Activated T-helper 9 cell treated with anti-CD3 and anti-CD28 coated beads, Interleukin-2, amount 50 U/mL, for 16 hours (primary cell): ENCODE data around the gene PLK1.
"Not testable (repeated sequence)": the region's sequence is repeated elsewhere in the genome, so short reads cannot be mapped to it uniquely, and the experiment has no call there.

ENCODE experiments used
- DNase-seq: peaks from one replicate; pipeline ENCODE4 v3.0.0-alpha.2; 2020; ENCODE audit warnings: low read depth

The PLK1 gene

DNA sequence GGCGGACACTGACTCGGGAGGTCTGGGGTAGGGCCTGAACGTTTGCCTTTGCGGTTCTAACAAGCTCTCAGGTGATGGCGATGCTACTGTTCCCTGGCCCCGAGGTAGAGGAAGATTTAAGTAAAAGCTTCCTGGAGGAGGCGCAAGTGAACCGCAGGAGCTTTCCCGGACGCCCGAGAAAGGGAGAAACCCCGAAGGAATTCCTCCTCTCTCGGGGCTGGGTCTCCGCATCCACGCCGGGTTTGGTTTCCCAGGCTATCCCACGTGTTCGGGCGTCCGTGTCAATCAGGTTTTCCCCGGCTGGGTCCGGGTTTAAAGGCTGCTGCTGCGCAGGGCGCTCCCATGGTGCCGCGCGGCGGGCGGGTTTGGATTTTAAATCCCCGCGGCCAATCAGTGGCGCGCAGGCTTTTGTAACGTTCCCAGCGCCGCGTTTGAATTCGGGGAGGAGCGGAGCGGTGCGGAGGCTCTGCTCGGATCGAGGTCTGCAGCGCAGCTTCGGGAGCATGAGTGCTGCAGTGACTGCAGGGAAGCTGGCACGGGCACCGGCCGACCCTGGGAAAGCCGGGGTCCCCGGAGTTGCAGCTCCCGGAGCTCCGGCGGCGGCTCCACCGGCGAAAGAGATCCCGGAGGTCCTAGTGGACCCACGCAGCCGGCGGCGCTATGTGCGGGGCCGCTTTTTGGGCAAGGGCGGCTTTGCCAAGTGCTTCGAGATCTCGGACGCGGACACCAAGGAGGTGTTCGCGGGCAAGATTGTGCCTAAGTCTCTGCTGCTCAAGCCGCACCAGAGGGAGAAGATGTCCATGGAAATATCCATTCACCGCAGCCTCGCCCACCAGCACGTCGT is at the start of gene PLK1:
Gene PLK1 (plus strand): TSS at position 460 of the 844 bp plus-strand sequence. CDS start 44 bp downstream, at position 504.
- peak; percentile 53 for DNase-seq

DNA sequence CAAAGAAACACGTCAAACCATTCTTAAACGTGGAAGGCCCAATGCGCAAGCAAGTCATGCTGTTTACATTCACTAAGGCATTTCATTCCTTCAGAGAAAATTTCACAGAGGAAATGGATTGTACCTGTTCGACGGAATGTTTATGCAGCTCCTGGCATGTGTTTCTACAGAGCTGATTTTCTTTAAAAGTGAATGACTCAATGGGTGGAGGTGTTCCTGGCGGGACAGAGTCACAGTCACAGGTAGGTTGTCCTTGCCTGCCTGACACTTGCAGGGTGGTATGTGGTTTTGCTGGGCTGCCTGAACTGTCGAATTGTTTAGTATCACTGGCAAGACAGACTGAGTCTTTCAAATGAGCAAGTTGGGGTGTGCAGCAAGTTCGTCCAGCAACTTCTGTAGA is 49.2 kb upstream of the PLK1 start:
- DNase-seq: no peak

DNA sequence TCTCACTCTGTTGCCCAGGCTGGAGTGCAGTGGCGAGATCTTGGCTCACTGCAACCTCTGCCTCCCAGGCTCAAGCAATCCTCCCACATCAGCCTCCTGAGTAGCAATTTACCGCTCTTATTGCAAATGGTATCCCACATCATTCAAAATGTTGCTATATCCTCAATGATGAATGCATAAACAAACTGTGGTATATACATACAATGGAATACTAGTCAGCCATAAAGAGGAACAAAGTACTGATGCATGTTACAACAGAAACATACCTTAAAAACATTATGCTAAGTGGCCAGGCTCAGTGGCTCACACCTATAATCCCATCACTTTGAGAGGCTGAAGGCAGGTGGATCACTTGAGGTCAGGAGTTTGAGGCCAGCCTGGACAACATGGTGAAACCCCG is 46.8 kb upstream of the PLK1 start:
- not testable (repeated sequence) for DNase-seq

DNA sequence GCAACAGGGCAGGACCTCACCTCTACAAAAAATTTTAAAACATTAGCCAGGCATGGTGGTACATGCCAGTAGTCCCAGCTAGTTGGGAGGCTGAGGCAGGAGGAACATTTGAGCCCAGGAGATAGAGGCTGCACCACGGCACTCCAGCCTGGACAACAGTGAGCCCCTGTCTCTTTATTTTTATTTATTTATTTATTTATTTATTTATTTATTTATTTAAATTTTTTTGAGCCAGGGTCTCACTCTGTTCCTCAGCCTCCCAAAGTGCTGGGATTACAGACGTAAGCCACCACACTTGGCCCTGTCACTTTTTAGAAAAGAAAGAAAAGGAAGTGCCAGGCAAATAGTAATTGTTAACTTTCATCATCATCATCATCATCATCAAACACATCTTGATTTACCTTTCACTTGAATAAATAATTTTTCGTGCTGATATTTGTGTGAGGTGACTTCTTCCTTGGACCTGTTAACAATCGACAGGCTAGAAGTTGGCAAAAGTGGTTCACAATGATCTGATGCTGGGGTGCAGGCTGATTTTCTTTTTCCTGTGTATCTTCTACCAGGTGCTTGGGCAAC is 44.1 kb upstream of the PLK1 start:
- DNase-seq: no peak

DNA sequence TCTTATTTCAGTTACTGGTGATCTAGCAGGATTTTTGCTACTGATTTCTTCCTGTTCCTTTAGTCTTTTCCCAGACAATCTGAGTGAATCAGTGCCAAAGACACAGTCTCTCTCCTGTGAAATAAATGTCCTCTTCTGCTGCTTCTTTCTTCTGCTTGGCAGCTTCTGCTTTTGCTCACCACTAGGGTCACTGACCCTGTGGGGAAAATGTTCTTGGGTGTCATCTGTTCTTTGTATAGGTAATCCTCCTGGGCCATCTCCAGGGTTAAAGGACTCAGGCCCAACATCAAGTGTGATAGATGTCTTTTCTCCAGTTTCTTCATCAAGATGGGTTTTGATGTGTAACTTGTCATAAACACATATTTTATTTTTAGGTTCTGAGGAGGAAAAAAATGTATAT is 42.7 kb upstream of the PLK1 start:
- DNase-seq: no peak

DNA sequence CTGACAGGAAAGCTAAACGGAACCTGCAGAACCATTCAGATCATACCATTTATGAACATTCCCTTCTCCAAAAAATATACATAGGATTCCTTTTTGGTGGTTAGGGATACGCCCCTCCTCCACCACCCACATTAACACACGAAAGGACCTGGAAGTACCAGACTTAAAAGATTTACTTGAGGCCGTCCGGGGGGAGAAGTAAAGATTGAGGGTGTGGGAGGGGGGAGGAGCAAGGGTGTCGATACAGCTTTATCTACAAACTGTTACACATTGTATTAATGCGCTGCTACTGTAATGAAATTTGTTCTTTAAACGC is 38.1 kb upstream of the PLK1 start:
- peak; percentile 6 for DNase-seq

DNA sequence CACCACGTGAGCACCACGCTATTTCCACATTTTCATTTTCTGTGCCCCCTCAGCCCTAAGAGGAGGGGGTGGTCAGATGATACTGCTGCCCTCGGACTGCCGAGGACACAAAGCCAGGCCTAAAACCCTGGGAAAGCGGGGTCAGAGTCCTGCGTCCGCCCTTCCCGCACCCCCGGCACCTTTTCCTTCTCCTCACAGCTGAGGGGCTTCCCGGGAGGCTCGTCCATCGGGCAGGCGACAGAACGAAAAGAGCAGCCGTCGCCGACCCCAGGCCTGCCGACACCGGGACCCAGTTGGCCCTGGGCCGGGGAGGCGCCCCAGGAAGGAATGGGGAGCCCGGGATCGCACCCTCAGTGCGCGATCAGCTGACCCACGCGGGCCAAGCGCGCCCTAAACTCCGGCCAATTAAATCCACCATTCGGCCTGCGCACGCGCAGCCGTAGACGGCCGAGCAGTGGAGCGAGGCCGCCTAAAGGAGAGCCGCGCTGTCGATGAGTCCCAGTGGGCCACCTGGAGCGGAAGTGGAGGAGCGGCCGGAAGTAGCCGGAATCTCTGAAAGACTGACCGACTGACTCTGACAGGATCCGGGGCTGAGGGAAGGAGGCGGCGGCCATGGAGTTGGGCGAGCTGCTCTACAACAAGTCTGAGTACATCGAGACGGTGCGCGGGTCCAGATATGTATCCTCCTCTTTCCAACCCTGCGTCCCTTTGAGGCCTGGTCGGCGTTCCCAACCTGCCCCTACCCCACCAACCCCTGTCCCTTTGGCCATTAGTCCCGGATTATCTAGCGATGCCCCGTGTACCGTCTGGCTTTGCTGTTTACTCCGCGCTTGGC is 37.5 kb upstream of the PLK1 start, which contains the start of the genes DCTN5 and PALB2:
Gene DCTN5 (plus strand): TSS at position 536 of the 835 bp plus-strand sequence. CDS start 77 bp downstream, at position 613.
Gene PALB2 (minus strand): TSS at position 380 of the 835 bp plus-strand sequence. CDS start 153 bp downstream, at position 227.
- DNase-seq: peak; percentile 80

DNA sequence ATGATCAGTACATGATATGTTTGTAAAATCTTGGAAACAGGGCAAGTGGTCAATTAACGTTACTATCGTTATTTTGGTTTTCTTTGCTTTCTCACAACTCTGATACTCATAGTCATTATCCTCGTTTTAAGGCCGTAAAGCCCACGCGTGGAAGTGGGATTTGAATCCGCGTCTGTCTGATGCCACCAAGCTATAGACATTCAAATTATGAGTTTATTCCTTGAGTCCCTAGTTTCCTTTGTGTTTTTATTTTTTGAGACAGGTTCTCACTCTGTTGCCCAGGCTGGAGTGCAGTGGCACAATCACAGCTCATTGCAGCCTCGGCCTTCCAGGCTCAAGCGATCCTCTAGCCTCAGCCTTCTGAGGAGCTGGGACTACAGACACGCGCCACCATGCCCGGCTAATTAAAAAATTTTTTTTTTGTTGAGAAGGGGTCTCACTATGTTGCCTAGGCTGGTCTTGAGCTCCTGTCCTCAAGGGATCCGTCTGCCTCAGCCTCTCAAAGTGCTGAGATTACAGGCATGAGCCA is 36.4 kb upstream of the PLK1 start:
- DNase-seq: no peak

DNA sequence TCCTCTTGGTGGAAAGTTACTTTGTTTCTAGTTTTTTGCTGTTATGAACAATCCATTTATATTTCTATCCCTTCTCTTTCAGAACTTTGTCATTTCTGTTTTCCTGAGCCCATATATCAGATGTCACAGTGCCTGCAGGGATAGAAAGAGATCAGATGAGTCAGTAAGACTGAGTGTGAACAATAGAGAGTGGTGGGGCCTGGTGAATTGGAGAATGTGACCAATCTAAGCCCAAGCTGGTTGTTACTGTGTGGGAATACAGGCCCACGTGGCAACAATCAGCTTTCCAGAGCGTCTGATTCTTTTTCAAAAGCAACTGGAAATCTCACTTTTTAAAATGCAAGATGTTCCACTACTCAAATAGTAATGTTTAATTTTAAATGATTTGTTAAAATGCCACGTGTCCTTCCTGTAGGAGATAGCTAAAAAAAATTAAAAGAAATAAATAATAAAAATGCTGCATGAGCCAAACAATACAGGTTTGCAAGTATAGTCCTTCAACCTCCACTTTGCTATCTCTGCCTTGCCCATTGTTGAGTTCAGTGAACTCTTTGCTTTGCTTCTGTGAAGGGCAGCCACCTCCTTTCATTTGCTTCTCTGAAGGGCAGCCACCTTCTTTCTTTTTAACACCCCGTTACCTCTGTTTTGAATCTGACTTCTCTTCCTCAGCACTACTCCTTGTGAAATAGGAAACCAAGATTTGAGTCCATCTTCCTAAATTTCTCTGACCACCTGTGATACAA is 27.8 kb upstream of the PLK1 start:
- DNase-seq: no peak

DNA sequence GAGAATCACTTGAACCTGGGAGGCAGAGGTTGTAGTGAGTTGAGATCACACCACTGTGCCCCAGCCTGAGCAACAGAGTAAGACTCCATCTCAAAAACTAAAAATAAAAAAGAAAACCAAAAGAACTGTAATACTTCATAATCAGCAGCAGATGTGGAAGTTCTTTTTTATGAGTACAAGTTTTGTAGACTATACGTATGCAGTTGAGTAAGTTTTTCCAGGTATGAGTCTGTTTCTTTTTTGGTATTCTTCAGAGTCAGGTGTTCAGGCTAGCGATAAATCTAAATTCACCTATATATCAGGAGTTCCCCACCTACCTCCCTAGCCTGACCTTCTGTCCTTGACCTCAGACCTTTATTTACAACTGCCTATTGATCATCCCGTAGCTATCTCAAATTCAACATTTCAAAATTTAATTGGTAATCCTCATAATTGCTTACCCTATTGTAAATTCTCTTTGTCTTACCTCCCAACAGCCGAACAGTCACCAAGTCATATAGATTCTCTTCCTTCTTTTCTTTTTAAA is 26.7 kb upstream of the PLK1 start:
- DNase-seq: no peak

DNA sequence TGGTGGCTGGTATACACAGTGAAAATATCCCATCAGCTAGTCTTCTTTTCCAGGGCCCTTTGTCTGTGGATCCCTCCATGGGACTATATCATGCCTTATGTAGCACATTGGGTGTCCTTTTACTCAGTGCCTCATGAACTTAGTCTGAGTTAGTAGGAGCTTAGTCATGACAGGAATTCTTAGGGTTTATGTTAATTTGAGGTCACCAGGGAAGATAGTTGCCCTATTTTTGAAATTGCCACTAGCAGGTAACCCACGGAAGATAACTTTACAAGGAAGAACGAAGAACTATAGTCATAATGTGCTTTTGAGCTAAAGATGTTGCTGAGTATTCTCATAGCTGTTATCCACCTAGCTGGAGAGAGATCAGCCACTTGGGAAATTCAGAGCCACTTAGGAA is 14.8 kb upstream of the PLK1 start:
- DNase-seq: no peak

DNA sequence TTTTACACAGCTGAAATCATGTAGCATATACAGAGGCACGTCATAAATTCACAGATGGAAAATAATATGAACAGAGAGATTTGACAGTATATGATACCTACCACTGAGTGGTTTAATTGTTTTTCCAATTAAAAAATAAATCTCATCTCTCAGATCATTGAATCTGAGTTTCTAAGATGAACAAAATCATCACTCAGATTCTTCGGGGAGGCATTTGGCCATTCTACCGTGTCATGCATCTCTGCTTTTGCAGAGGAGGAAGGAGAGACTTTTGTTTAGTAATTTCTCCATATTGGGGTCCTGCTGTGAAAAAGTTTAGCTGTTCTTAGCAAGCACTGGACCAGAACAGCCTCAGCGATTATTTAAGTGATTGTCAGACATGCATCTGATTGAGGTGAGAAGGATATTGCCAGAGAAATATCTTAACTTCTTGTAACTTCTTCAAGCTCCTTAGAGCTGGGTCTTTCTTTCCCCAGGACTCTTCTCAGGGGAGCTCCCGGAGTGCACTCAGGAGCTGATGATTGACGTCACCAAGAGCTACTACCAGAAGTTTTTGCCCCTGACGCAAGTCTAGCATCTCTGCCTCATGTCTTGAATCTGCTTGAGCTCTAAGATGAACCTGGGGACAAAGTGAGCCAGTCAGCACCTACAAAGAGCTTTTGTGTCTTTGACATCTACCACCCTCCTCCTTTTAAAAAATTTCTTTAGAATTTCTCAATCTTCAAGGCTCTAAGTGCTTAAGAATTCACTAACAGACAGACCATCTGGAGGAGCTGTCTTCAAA is 11.9 kb upstream of the PLK1 start:
- DNase-seq: no peak

DNA sequence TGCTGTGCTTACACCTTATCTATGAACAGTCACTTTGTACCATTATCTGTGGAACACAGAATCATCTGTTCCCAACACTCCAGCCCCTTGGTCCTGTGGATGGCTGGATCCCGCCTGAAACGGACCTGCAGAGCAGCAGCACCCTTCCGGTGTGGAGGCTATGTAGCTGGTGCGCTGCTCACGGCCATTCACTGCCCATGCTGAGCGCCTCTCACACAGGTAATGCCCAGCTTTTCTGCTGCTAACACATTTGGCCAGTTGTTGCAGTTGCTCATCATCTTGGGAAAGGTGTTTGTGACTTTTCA is 11.4 kb upstream of the PLK1 start:
- DNase-seq: no peak

DNA sequence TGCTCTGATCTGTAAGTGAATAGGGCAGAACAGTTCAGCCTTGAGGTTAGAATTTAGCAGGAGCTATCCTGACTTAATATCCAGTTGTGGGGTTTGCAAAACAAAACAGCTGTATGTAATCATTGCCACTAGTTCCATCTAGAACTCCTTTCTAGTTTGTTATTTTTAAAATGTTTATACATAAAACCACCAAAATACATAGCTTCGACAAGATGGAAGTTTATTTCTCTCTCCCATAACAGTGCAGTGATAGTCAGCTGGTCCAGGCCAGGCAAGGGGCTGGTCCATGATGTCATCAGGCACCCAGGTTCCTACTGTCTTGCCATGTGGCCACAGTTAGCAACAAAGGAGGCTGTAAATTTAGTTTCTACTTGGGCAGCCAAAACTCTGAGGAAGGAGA is 10.5 kb upstream of the PLK1 start:
- DNase-seq: no peak

DNA sequence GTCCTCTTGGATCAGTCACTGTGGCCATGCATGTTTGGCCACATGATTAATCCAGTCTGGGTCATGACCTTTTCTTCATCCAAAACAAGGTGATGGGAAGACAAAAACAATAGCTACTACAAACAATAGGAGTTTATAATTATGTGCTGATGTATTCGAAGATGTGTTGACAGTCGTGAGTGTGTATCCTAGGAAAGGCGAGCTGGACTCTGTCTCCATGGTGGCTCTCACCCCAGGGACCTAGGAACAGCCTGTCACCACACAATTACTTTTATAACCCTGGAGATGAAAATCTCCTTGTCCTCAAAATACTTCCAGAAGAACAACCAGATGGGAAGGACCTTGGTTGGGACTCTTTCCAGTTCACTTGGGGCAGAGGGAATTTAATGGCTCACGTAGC is 9.8 kb upstream of the PLK1 start:
- DNase-seq: no peak

DNA sequence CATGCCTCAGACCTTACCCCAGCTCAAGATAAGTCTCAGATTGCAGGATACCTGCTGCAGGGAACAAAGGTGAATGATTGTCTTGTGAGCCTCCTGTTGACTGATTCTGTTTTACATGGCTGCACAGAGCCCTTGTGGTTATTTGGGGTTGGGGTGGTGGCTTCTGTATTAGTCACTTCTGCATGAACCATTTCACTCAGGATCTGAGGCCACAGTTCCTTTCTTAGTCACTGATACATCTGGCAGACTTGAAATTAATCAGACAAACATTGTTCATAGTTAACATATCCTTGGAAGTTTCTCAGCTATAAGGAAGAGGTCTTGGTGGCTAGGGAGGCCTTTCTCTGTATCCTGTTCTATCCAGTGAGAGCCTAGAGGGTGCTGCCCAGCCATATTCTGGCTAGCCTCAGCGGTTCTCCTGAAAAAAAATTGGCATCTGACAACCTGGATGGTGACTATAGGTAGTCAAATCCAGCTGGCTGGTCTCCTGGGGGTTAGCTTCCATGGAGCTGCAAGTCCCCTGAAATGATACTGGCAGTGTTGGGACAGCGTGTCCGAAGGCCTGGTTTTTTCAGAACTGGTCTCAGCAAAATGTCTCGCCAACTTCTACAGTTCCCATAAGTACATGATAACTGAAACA is 8.4 kb upstream of the PLK1 start:
- DNase-seq: no peak

DNA sequence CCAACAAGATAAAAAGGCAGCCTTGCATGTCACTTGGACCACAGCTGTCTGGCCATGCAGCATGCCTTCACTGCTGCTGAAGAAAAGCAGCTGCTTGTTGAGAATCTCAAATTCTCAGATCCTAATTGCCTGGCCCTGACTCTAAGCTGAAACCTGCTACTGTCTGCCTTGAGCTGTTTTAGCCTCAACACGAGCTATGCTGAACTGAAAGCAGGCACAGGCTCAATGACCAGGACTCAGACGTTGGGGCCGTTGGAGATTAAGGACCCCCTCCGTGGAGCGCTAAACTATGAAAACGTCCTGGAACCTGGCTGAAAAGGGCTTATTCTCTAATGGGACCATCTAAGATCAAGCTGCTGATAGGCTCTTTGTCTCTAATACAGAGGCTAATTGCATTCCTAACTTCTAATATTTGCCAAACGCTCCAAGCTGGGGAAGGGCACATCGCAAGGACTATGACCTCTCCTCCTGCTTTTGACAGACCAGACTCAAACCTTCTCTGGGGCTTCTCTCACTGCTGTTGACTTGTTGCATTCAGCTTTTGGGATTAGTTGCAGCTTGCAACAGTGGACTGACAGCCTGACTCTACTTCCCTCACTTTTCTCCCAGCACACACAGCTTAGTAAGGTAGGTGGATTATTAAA is 4.6 kb upstream of the PLK1 start:
- no peak for DNase-seq

DNA sequence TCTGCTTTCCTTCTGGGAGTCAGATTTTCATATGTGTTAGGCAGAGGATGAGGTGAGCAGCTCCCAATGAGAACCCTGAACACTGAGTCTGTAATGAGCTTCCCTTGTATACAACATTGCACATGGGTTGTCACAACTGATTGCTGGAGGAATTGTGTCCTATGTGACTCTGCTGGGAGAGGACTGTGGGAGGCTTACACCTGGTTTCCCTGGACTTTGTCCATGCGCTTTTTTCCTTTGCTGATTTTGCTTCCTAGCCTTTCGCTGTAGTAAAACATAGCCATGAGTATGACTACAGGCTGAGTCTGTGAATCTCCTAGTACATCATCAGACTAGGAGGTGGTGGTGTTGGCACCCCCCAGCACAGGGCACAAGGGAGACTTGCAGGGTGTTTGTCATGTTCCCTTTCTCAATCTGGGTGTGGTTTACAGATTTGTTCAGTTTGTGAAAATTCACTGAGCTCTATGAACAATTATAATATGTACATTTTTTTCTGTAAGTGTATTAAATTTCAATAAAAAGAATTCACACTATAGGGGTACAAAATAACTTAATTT is 1.7 kb upstream of the PLK1 start:
- DNase-seq: no peak

DNA sequence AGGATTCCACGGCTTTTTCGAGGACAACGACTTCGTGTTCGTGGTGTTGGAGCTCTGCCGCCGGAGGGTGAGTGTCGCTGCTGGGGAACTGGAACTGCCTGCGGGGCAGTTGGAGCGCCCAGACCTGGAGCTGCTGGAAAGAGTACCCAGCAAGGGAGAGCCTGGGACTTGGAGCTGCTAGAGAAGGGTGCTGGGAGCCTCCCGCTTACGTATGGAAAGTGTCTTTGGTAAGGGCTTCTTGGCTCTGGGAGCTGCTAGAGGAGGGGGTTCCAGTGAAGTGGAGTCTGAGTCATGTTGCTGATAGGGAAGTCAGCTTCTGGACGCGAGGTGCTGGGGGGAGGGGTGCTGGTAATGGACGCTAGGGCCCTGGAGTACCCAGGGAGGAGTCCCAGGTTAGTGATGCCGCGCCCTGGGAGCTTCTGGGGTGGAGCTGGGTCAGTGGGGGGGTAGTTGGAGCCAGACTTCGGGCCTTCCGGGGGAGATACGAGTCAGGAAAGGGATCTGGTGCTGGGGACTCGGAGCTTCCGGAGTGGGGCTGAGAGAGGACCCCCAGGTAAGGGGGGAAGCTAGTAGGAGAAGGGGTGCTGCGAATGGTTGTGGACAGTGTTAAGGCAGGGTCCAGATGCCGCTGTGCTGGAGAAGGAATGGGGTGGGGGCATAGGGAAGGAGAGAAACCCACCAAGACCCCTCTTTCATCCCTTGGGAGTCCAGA is 741 bp downstream of the PLK1 start:
- DNase-seq: no peak
